ENCODE data around the gene TMEM151A.

The TMEM151A gene

DNA sequence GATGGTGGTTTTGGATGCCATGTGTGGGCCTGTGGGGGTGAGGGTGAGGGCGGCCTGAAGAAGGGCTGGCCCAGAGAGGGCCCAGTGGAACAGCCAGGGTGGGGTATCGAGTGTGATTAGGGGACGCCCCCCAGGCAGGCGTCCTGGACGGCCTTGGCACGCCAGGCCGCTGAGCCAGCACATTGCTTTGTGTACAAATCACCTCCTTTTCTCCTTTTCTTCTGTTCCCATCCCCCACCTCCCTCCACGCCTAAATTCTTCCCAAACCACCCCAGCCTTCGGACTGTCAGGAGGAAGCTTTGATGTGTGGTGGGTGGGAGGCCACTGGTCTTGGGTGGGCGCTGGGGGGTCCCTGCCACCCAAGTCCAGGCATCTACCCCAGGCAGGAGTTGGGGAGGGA, 33.0 kb downstream of the TMEM151A start:
- H4K20me1 ChIP-seq (ENCODE audit: insufficient read depth, low read length, poor library complexity, severe bottlenecking) = no peaks in the 10 kb centered on the region
- TF ChIP-seq, protein P1, sequence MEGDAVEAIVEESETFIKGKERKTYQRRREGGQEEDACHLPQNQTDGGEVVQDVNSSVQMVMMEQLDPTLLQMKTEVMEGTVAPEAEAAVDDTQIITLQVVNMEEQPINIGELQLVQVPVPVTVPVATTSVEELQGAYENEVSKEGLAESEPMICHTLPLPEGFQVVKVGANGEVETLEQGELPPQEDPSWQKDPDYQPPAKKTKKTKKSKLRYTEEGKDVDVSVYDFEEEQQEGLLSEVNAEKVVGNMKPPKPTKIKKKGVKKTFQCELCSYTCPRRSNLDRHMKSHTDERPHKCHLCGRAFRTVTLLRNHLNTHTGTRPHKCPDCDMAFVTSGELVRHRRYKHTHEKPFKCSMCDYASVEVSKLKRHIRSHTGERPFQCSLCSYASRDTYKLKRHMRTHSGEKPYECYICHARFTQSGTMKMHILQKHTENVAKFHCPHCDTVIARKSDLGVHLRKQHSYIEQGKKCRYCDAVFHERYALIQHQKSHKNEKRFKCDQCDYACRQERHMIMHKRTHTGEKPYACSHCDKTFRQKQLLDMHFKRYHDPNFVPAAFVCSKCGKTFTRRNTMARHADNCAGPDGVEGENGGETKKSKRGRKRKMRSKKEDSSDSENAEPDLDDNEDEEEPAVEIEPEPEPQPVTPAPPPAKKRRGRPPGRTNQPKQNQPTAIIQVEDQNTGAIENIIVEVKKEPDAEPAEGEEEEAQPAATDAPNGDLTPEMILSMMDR (conservative IDR thresholded peaks at IDR 0.05; ENCODE audit: low read length) = no peak
- no peak for TF ChIP-seq EZH2phosphoT487 (IDR thresholded peaks at IDR 0.05; ENCODE audit: borderline replicate concordance)
- H3K9me2 ChIP-seq (replicated peaks; ENCODE audit: low read depth, low read length) = no peaks in the 10 kb centered on the region
- no peak overlapping the region for H2AFZ ChIP-seq (ENCODE audit: low read length)
- H3F3A ChIP-seq (ENCODE audit: low read depth) = no peaks in the 10 kb centered on the region
- H3K4me2 ChIP-seq (ENCODE audit: low read depth, low read length, poor library complexity, severe bottlenecking) = no peak overlapping the region
- no peak overlapping the region for H3K9ac ChIP-seq (ENCODE audit: low read depth, low read length, poor library complexity, severe bottlenecking)
- H3K4me1 ChIP-seq (ENCODE audit: insufficient read depth, low read length, poor library complexity, severe bottlenecking) = peaks cover 31% of the 10 kb centered on the region
- no peaks in the 10 kb centered on the region for H3K36me3 ChIP-seq (ENCODE audit: insufficient read depth, low read length)
- H3K79me2 ChIP-seq (ENCODE audit: insufficient read depth, low read length) = no peaks in the 10 kb centered on the region
- H3K9me3 ChIP-seq (ENCODE audit: insufficient read depth, low read depth, low read length) = no peaks in the 10 kb centered on the region
- no peaks in the 10 kb centered on the region for H3K27me3 ChIP-seq (ENCODE audit: insufficient read depth, low read length, poor library complexity, severe bottlenecking)
- no peak overlapping the region for H3K4me3 ChIP-seq (ENCODE audit: low read length, poor library complexity, severe bottlenecking)

DNA sequence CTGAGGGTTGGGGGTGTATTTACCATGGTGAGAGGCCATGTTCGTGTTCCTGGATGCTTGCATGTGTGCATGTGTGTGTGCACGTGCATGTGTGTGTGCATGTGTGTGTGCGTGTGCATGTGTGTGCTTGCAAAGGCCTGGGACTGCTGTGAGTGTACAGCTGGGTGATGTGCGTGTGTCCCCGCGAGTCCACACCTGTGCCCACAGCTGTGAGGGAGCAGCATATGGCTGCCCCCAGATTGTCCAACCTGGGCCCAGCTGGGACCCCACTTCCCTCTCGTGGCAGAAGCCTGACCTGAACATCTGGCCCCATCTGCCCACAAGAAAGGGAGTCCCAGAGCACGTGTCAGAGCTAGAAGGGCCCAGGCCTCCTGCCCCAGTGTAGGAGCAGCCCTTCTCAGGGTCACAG, 33.6 kb downstream of the TMEM151A start:
- Histone ChIP-seq H3K9me3 (ENCODE audit: insufficient read depth, low read depth, low read length) (no peaks in the 10 kb centered on the region), H3K79me2 (ENCODE audit: insufficient read depth, low read length) (no peaks in the 10 kb centered on the region), H3K36me3 (ENCODE audit: insufficient read depth, low read length) (no peaks in the 10 kb centered on the region), H4K20me1 (ENCODE audit: insufficient read depth, low read length, poor library complexity, severe bottlenecking) (no peaks in the 10 kb centered on the region), H3K4me1 (ENCODE audit: insufficient read depth, low read length, poor library complexity, severe bottlenecking) (peaks cover 31% of the 10 kb centered on the region), H3K9ac (ENCODE audit: low read depth, low read length, poor library complexity, severe bottlenecking) (peak overlapping the region; percentile 50), H3K9me2 (replicated peaks; ENCODE audit: low read depth, low read length) (no peaks in the 10 kb centered on the region), H3F3A (ENCODE audit: low read depth) (no peaks in the 10 kb centered on the region), H2AFZ (ENCODE audit: low read length) (no peak overlapping the region), H3K4me2 (ENCODE audit: low read depth, low read length, poor library complexity, severe bottlenecking) (peak overlapping the region; percentile 49), H3K27me3 (ENCODE audit: insufficient read depth, low read length, poor library complexity, severe bottlenecking) (no peaks in the 10 kb centered on the region), H3K4me3 (ENCODE audit: low read length, poor library complexity, severe bottlenecking) (no peak overlapping the region)
- TF ChIP-seq EZH2phosphoT487 (IDR thresholded peaks at IDR 0.05; ENCODE audit: borderline replicate concordance) = no peak
- TF ChIP-seq, protein P1 (conservative IDR thresholded peaks at IDR 0.05; ENCODE audit: low read length) = no peak

DNA sequence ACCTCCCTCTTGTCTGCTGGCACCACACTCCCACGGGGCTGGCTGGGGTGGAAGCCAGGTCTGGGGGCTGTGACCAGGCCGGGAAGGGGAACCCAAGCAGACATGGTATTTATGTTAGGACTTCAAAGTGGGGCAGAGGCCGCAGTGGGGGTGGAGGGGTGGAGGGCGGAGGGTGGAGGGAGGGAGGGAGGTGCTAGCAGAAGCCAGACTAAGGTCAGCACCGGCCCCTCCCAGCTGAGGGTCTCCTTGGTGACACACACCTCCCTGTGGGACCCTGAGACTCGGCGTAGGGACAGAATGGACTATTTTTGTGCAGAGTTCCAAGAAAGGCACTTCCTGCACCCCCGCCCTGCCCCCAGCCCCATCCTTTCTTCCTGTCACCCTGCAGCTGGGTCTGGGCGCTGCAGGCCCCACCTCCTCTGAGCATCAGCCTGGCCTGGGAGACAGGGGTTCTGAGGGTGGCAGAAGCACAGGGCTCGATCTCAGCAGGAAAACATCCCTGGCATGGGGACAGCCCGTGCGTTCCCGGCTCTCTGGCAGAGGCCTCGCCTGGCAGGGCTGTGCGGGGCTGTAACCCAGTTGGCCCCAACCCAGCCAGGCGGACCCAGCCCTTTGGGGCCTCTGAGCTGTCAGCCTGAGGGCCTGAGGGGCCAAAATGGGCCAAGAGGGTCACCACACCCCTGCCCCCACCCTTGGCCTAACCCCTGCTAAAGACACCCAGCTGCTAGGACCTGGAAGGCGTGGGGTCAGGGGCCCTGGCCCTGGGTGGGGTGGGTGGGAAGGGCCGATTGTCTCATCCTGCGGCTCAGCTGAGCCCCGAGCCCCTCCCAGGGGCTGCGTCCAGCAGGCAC, 34.8 kb downstream of the TMEM151A start:
- Histone ChIP-seq H4K20me1 (ENCODE audit: insufficient read depth, low read length, poor library complexity, severe bottlenecking) (no peaks in the 10 kb centered on the region), H3K4me2 (ENCODE audit: low read depth, low read length, poor library complexity, severe bottlenecking) (peak overlapping the region; percentile 49), H3K9me3 (ENCODE audit: insufficient read depth, low read depth, low read length) (no peaks in the 10 kb centered on the region), H3K36me3 (ENCODE audit: insufficient read depth, low read length) (no peaks in the 10 kb centered on the region), H3K27me3 (ENCODE audit: insufficient read depth, low read length, poor library complexity, severe bottlenecking) (no peaks in the 10 kb centered on the region), H3K79me2 (ENCODE audit: insufficient read depth, low read length) (no peaks in the 10 kb centered on the region), H3F3A (ENCODE audit: low read depth) (no peaks in the 10 kb centered on the region), H3K9me2 (replicated peaks; ENCODE audit: low read depth, low read length) (no peaks in the 10 kb centered on the region), H3K4me3 (ENCODE audit: low read length, poor library complexity, severe bottlenecking) (no peak overlapping the region), H3K4me1 (ENCODE audit: insufficient read depth, low read length, poor library complexity, severe bottlenecking) (peaks cover 31% of the 10 kb centered on the region), H2AFZ (ENCODE audit: low read length) (peak overlapping the region; percentile 36; the same call in 1 of the 2 replicates), H3K9ac (ENCODE audit: low read depth, low read length, poor library complexity, severe bottlenecking) (peak overlapping the region; percentile 50)
- TF ChIP-seq, protein P1 (conservative IDR thresholded peaks at IDR 0.05; ENCODE audit: low read length) = no peak
- no peak for TF ChIP-seq EZH2phosphoT487 (IDR thresholded peaks at IDR 0.05; ENCODE audit: borderline replicate concordance)
